CD4-positive, alpha-beta T cell (primary cell): ENCODE data around the gene RAB23. TPM values are rescaled to one million over a fixed set of nuclear protein-coding genes. Genes with fewer than 3 reads are reported as not detected.

ENCODE experiments used
- ATAC-seq: fragments of 200-7000 bp; cut with Tn5 transposase; one replicate; pipeline ENCODE4 v1.10.0; 2022; ENCODE audit warnings: mild to moderate bottlenecking; ENCODE audit not compliant: poor library complexity
- CTCF ChIA-PET: fragments of 350-600 bp; sonication (Branson Sonifier 250); formaldehyde crosslinking; loops from one replicate; lab custom pipeline; 2021; ENCODE audit warnings: antibody characterized with exemption, inconsistent platforms; lab: Charles Lee
- POLR2A ChIA-PET: fragments of 350-600 bp; sonication (Branson Sonifier 250); formaldehyde crosslinking; loops from one replicate; lab custom pipeline; 2021; ENCODE audit warnings: antibody characterized with exemption, inconsistent platforms; lab: Charles Lee
- DNase-seq, 14 experiments: peaks; one replicate each; pipeline ENCODE4 v3.0.0-alpha.2; 2013 to 2020; ENCODE audit warnings: mixed read lengths in 2 of 14
- H3K27ac ChIP-seq, 2 donors: one replicate each; pipeline versions ENCODE4 v1.5.1 to v1.7.0; 2013; ENCODE audit warnings: low read length in 2 of 2, low read depth in 1 of 2, mild to moderate bottlenecking in 1 of 2
- H3K27me3 ChIP-seq, 2 experiments: 1 replicate in 1 of 2; 2 replicates in 1 of 2; pipeline versions ENCODE4 v1.6.1 to v1.7.0; 2013; ENCODE audit warnings: low read length in 2 of 2, control low read depth in 1 of 2, mild to moderate bottlenecking in 1 of 2, moderate library complexity in 1 of 2; ENCODE audit not compliant: insufficient read depth in 2 of 2, control insufficient read depth in 1 of 2
- H3K36me3 ChIP-seq: one replicate; pipeline ENCODE4 v1.6.1; 2013; ENCODE audit warnings: low read length, control low read depth; ENCODE audit not compliant: insufficient read depth
- H3K4me1 ChIP-seq: one replicate; pipeline ENCODE4 v1.6.1; 2013; ENCODE audit warnings: low read length, control low read depth; ENCODE audit not compliant: insufficient read depth
- H3K4me3 ChIP-seq: one replicate; pipeline ENCODE4 v1.5.1; 2013; ENCODE audit warnings: mild to moderate bottlenecking, low read length, moderate library complexity
- H3K9me3 ChIP-seq, 2 experiments: 1 replicate in 1 of 2; 2 replicates in 1 of 2; pipeline versions ENCODE4 v1.6.1 to v1.7.0; 2013; ENCODE audit warnings: low read length in 2 of 2, mild to moderate bottlenecking in 2 of 2, control low read depth in 1 of 2, moderate library complexity in 1 of 2; ENCODE audit not compliant: control insufficient read depth in 1 of 2, insufficient read depth in 1 of 2
- H3K27ac Mint-ChIP-seq: one replicate; pipeline ENCODE4 v1.8.0; 2020; ENCODE audit warnings: mixed read lengths
- H3K27me3 Mint-ChIP-seq: one replicate; pipeline ENCODE4 v1.8.0; 2021; ENCODE audit warnings: mixed read lengths
- H3K36me3 Mint-ChIP-seq: one replicate; pipeline ENCODE4 v1.8.0; 2021; ENCODE audit warnings: low read depth, mixed read lengths
- H3K4me1 Mint-ChIP-seq: one replicate; pipeline ENCODE4 v1.8.0; 2021; ENCODE audit warnings: low read depth, mixed read lengths
- H3K4me3 Mint-ChIP-seq: one replicate; pipeline ENCODE4 v1.8.0; 2020; ENCODE audit warnings: mild to moderate bottlenecking, mixed read lengths
- H3K9me3 Mint-ChIP-seq: one replicate; pipeline ENCODE4 v1.8.0; 2020; ENCODE audit warnings: mixed read lengths
- CTCF ChIP-seq: fragments of 200-600 bp; IDR thresholded peaks from one replicate; pipeline ENCODE4 v1.8.0; 2022; ENCODE audit warnings: antibody characterized with exemption, mild to moderate bottlenecking
- intact Hi-C, 2 experiments: fragments of 100-400 bp; cut with DNase I in 1 of 2; cut with micrococcal nuclease in 1 of 2; formaldehyde crosslinking; loops; one replicate each; pipeline versions ENCODE4 v1.15.1 to v1.9.0; 2023 to 2025; cut with DNase I, micrococcal nuclease
- total RNA-seq, 174 experiments: library from RNA in 2 of 174; stranded (reverse) in 2 of 174; gene quantifications; one replicate each; pipeline ENCODE4 v1.2.3 and lab custom pipeline; 2021 to 2026

The RAB23 gene
- total RNA-seq, 2 experiments from 2014 or later = 0.45 to 0.49 TPM

DNA sequence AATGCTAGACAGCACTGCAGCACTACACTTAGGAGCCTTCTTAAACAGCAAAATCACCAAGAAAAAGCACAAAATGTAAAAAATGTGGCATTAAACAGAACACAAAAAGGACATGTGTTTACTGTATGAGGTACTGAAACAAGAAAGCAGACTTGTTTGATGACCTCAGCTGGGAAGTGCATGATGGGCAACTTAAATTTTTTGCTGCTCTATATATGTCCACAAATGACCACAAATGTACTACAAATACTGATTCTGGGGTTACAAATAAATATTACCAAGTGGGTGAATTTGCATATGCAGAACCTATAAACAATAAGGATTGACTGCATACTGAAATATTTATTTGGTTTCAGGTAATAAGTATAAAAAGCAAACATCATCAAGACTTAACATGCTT is 13.1 kb downstream of the RAB23 start:
- H3K27ac Mint-ChIP-seq = no peak overlapping the region

DNA sequence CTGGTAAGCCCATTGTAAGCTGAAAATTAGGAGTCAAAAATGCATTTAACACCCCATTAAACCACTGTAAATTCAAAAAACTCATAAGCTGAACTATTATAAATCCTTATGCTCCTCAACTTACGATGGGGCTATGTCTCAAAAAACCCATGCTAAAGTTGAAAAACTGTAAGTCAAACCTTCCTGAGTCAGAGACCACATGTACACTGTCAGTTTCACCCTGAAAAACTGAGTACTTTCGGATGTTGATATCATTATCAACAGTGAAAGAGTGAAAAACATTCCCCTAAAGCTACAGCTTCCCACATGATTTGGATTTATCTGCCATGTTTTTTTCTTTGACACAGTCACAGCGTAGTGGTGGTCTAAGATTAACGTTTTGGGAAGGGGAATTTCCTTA is 14.2 kb downstream of the RAB23 start:
- intact Hi-C loops = no loop called here
- H3K4me1 ChIP-seq = no peaks in the 10 kb centered on the region
- no peak for TF ChIP-seq CTCF
- no peak overlapping the region for H3K27ac ChIP-seq
- no peak for DNase-seq
- Mint-ChIP-seq H3K4me1 (no peaks in the 10 kb centered on the region), H3K27ac (no peak overlapping the region), H3K4me3 (no peak overlapping the region), H3K9me3 (no peaks in the 10 kb centered on the region), H3K27me3 (no peaks in the 10 kb centered on the region), H3K36me3 (no peaks in the 10 kb centered on the region)
- H3K36me3 ChIP-seq = no peaks in the 10 kb centered on the region
- H3K27me3 ChIP-seq = no peaks in the 10 kb centered on the region
- ChIA-PET POLR2A (no interaction called here), CTCF (no interaction called here)
- ATAC-seq = no peak
- H3K9me3 ChIP-seq = no peaks in the 10 kb centered on the region
- H3K4me3 ChIP-seq = no peak overlapping the region

More for the DNA sequence above, 13.1 kb downstream of the RAB23 start:
- ATAC-seq (no peak), DNase-seq (no peak)
- Mint-ChIP-seq H3K4me1 (peaks cover 6% of the 10 kb centered on the region), H3K27me3 (no peaks in the 10 kb centered on the region), H3K4me3 (no peak overlapping the region), H3K36me3 (no peaks in the 10 kb centered on the region), H3K9me3 (no peaks in the 10 kb centered on the region)
- Histone ChIP-seq H3K4me1 (peaks cover 4% of the 10 kb centered on the region), H3K27me3 (no peaks in the 10 kb centered on the region), H3K4me3 (no peak overlapping the region), H3K36me3 (no peaks in the 10 kb centered on the region), H3K9me3 (no peaks in the 10 kb centered on the region), H3K27ac (no peak overlapping the region)
- TF ChIP-seq CTCF = no peak
- ChIA-PET CTCF (no interaction called here), POLR2A (no interaction called here)
- intact Hi-C loops = no loop called here

DNA sequence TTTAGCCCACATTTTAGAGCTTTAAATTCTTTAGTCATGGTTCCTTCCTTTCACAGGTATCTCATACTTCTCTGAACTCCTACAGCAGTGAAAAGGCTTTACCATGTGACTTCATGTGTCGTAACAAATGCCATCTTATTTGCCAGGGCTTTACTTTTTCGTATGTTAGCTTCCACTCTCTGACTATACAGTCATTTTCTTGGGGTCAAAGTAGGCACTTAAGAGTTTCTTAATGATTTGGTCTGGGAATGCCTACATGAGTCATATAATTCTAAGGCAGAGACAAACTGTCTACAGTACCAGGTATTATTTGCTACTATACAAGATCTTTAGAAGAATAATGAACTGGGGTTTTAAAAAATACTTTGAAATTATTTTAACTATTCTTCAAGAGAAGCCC is 15.0 kb downstream of the RAB23 start:
- Histone ChIP-seq H3K27me3 (no peaks in the 10 kb centered on the region), H3K27ac (no peak overlapping the region), H3K9me3 (no peaks in the 10 kb centered on the region), H3K36me3 (no peaks in the 10 kb centered on the region), H3K4me1 (no peaks in the 10 kb centered on the region), H3K4me3 (no peak overlapping the region)
- H3K27ac Mint-ChIP-seq = no peak overlapping the region
- DNase-seq (no peak), ATAC-seq (no peak)
- intact Hi-C loops = no loop called here
- H3K4me3 Mint-ChIP-seq = no peak overlapping the region
- CTCF ChIA-PET = no interaction called here
- H3K36me3 Mint-ChIP-seq = no peaks in the 10 kb centered on the region
- H3K4me1 Mint-ChIP-seq = no peaks in the 10 kb centered on the region
- no peak for TF ChIP-seq CTCF
- POLR2A ChIA-PET = no interaction called here
- no peaks in the 10 kb centered on the region for H3K9me3 Mint-ChIP-seq
- H3K27me3 Mint-ChIP-seq = no peaks in the 10 kb centered on the region
